Body of pancreas (tissue), 4 donors: ENCODE data around the gene GPR158. TPM values are rescaled to one million over a fixed set of nuclear protein-coding genes. Genes with fewer than 3 reads are reported as not detected.

Source experiments
- ATAC-seq: fragments of 150-250 bp; one replicate; pipeline ENCODE4 v1.9.1; 2016
- DNase-seq, 4 donors: peaks; one replicate each; pipeline ENCODE4 v3.0.0-alpha.2; 2019
- H3K27ac ChIP-seq, 4 donors: fragments of 200-600 bp; sonication (generic); 1 replicate in 3 of 4; 2 replicates in 1 of 4; pipeline versions ENCODE4 v1.5.1 to v1.6.1; 2016 to 2019; ENCODE audit warnings: mild to moderate bottlenecking in 1 of 4, mixed read lengths in 1 of 4, moderate library complexity in 1 of 4
- H3K27me3 ChIP-seq, 2 donors: fragments of 200-600 bp; sonication (generic); one replicate each; pipeline ENCODE4 v1.6.0; 2016; ENCODE audit warnings: mild to moderate bottlenecking in 1 of 2
- H3K36me3 ChIP-seq, 2 donors: fragments of 200-600 bp; sonication (generic); replicated peaks in 1 of 2; 2 replicates each; pipeline ENCODE4 v1.5.1; 2016; ENCODE audit warnings: low read depth in 2 of 2; ENCODE audit not compliant: insufficient read depth in 1 of 2
- H3K4me1 ChIP-seq: fragments of 200-600 bp; sonication (generic); one replicate; pipeline ENCODE4 v1.6.0; 2016
- H3K4me3 ChIP-seq, 2 donors: fragments of 200-600 bp; sonication (generic); 1 replicate in 1 of 2; 2 replicates in 1 of 2; pipeline ENCODE4 v1.5.1; 2016 to 2019
- H3K9me3 ChIP-seq, 3 donors: fragments of 200-600 bp; sonication (generic); 1 replicate in 2 of 3; 2 replicates in 1 of 3; pipeline ENCODE4 v1.5.1; 2016
- CTCF ChIP-seq, 7 experiments: fragments of 450-650 bp in 4 of 7; fragments of 200-600 bp in 3 of 7; sonication (generic) in 3 of 7; IDR thresholded peaks; one replicate each; pipeline ENCODE4 v1.5.1; 2016 to 2019; ENCODE audit warnings: antibody characterized with exemption in 7 of 7
- POLR2A ChIP-seq, 3 donors: fragments of 450-650 bp; IDR thresholded peaks; one replicate each; pipeline ENCODE4 v1.6.1; 2016; ENCODE audit warnings: antibody characterized with exemption in 3 of 3, mild to moderate bottlenecking in 2 of 3
- WGBS, 2 donors: methylation state at CpG; one replicate each; pipeline ENCODE4 v1.1.5; 2017; 5-methylcytosine and 5-hydroxymethylcytosine counted together
- intact Hi-C: fragments of 100-400 bp; cut with DNase I; formaldehyde crosslinking; loops from one replicate; pipeline ENCODE4 v1.15.1; 2023
- total RNA-seq, 2 donors: library from RNA; depleted of rRNA; stranded (reverse); fragments of >200 nt; gene quantifications; one replicate each; pipeline ENCODE4 v1.1.0, GENCODE V29; 2016

The GPR158 gene
- total RNA-seq, 2 donors from 2014 or later = 0.52 TPM; not detected in 1

GRCh38 chr10:25614652-25615051 is 439.9 kb downstream of the GPR158 start:
- DNase-seq (no peak), ATAC-seq (no peak)
- no peaks in the 10 kb centered on the region for H3K9me3 ChIP-seq
- intact Hi-C loops = no loop called here
- H3K27me3 ChIP-seq = no peaks in the 10 kb centered on the region
- H3K4me3 ChIP-seq = no peak overlapping the region
- H3K36me3 ChIP-seq = no peaks in the 10 kb centered on the region
- TF ChIP-seq CTCF (IDR thresholded peaks at IDR 0.05) (no peak), POLR2A (IDR thresholded peaks at IDR 0.05) (no peak)
- H3K4me1 ChIP-seq = no peaks in the 10 kb centered on the region
- no peak overlapping the region for H3K27ac ChIP-seq
- 61 to 65% methylated on average over 2 of the region's 2 CpGs for WGBS, 2 donors

DNA sequence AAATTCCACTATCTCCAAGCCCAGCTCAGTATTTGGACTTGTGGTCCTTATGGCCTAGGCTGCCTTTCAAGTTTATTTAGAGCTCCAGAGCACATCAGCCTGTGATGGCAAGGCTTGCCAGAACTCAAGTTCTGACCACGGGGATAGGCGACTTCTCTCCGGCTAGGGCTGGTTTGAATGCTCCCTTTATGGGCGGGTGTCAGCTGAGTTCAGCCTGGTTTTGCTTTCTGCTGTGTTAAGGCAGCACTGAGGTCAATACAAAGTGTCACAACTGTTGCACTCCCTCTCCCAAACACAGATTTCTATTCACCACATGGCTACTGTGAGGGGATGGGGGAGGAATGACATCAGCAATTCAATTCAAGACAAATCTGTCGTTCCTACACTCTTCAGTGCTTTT is 441.1 kb downstream of the GPR158 start:
- TF ChIP-seq CTCF (IDR thresholded peaks at IDR 0.05) (no peak), POLR2A (IDR thresholded peaks at IDR 0.05) (no peak)
- H3K27me3 ChIP-seq = no peaks in the 10 kb centered on the region
- WGBS, 2 donors = 62 to 74% methylated on average over 5 of the region's 5 CpGs
- intact Hi-C loops = no loop called here
- no peak for ATAC-seq
- no peak overlapping the region for H3K4me3 ChIP-seq
- H3K36me3 ChIP-seq = no peaks in the 10 kb centered on the region
- DNase-seq = no peak
- H3K9me3 ChIP-seq = no peaks in the 10 kb centered on the region
- no peak overlapping the region for H3K27ac ChIP-seq
- H3K4me1 ChIP-seq = no peaks in the 10 kb centered on the region

- Histone ChIP-seq H3K4me3 (no peak overlapping the region), H3K4me1 (no peaks in the 10 kb centered on the region), H3K27me3 (no peaks in the 10 kb centered on the region), H3K9me3 (no peaks in the 10 kb centered on the region), H3K27ac (no peak overlapping the region), H3K36me3 (no peaks in the 10 kb centered on the region)
- WGBS, 2 donors = 59 to 67% methylated on average over 1 of the region's 1 CpG
- TF ChIP-seq POLR2A (IDR thresholded peaks at IDR 0.05) (no peak), CTCF (IDR thresholded peaks at IDR 0.05) (no peak)
- DNase-seq = no peak
- ATAC-seq = no peak
- intact Hi-C loops = no loop called here
These were observed 442.2 kb downstream of the GPR158 start for GRCh38 chr10:25616903-25617592.

GRCh38 chr10:25627606-25628005 is 452.8 kb downstream of the GPR158 start:
- H3K27me3 ChIP-seq = no peaks in the 10 kb centered on the region
- WGBS, 2 donors = 62 to 77% methylated on average over 3 of the region's 3 CpGs
- intact Hi-C loops = no loop called here
- TF ChIP-seq CTCF (IDR thresholded peaks at IDR 0.05) (no peak), POLR2A (IDR thresholded peaks at IDR 0.05) (no peak)
- no peak overlapping the region for H3K27ac ChIP-seq
- H3K4me1 ChIP-seq = no peaks in the 10 kb centered on the region
- no peak overlapping the region for H3K4me3 ChIP-seq
- no peaks in the 10 kb centered on the region for H3K9me3 ChIP-seq
- H3K36me3 ChIP-seq = no peaks in the 10 kb centered on the region
- ATAC-seq = no peak
- no peak for DNase-seq

- H3K9me3 ChIP-seq = no peaks in the 10 kb centered on the region
- no peaks in the 10 kb centered on the region for H3K4me1 ChIP-seq
- H3K4me3 ChIP-seq = no peak overlapping the region
- TF ChIP-seq POLR2A (IDR thresholded peaks at IDR 0.05) (no peak), CTCF (IDR thresholded peaks at IDR 0.05) (no peak)
- ATAC-seq (no peak), DNase-seq (no peak)
- H3K27ac ChIP-seq = no peak overlapping the region
- no peaks in the 10 kb centered on the region for H3K27me3 ChIP-seq
- H3K36me3 ChIP-seq = no peaks in the 10 kb centered on the region
- intact Hi-C loops = no loop called here
These were observed 454.5 kb downstream of the GPR158 start for GRCh38 chr10:25629333-25629732.
